ENCODE data around the gene C4orf17. TPM values are rescaled to one million over a fixed set of nuclear protein-coding genes. Genes with fewer than 3 reads are reported as not detected.

C4orf17 gene
- total RNA-seq (not detected), polyA plus RNA-seq (not detected)

- no peak for FAIRE-seq
- DNase-seq, result no peak
- ATAC-seq, result no peak
- no peak for TF ChIP-seq CTCF (IDR thresholded peaks at IDR 0.05)
- WGBS, 2 donors, result 73 to 76% methylated on average over 4 of the region's 4 CpGs
- no peak within 1 kb of the TSS for H3K27ac ChIP-seq
- H3K9me3 ChIP-seq, result no peaks in the 10 kb centered on the region
- H3K36me3 ChIP-seq, result no peaks in the 10 kb centered on the region
- intact Hi-C loops (cut with DNase I), result no loop called here
- H3K4me1 ChIP-seq, result no peaks in the 10 kb centered on the region
- H3K27me3 ChIP-seq, result no peaks in the 10 kb centered on the region
- H3K4me3 ChIP-seq, result no peak within 1 kb of the TSS
Observed at GRCh38 chr4:99510721-99511120, at the start of gene C4orf17. C4orf17 (plus strand) TSS chr4:99511021; CDS start chr4:99513082, 2,061 bp downstream.

DNA sequence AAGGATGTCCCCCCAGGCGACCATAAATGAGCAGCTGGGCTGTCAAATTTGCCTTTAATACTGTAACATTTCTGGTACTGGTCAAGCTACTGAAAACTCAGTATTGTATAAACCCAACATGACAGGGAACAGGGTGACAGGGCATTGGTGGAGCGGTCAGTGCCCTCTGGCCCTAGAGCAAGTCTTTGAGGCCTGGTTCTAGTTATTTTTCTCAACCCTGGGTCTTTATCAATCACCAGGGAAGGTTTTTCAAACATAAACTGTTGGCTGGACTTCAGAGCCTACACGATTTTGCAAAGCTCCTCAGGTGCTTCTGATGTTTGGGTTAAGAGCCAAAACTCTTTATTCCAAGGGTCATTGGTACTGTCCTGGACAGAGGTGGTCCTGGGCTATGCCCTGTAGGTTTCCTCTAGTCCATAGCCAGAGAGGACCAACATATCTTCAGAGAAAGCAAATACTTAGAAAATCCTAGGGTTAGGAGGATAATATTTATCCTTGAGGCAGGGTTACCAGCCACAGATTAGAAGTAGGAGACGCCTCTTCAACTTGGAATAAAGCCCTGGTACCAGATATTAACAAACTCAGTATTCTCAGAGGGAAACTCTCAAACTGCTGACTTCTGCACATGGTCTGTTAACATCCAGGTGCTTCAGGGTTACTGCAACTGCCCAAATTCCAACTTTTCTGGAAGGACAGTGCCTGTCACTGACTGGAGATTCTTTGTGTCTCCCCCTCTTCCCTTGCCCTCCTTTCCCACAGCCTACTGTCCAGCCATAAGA is 49.0 kb upstream of the C4orf17 start:
- no peaks in the 10 kb centered on the region for H3K36me3 ChIP-seq
- intact Hi-C loops (cut with DNase I), result no loop called here
- TF ChIP-seq CTCF (IDR thresholded peaks at IDR 0.05), result no peak
- H3K9me3 ChIP-seq, result no peaks in the 10 kb centered on the region
- DNase-seq (no peak), ATAC-seq (peak in 1 of 4 donors; percentile 15), FAIRE-seq (no peak)
- peaks cover 0 to 7% (median 0%) of the 10 kb centered on the region in 3 donors for H3K4me1 ChIP-seq
- no peak overlapping the region for H3K4me3 ChIP-seq
- 48 to 56% methylated on average over 4 of the region's 4 CpGs for WGBS, 2 donors
- no peaks in the 10 kb centered on the region for H3K27me3 ChIP-seq
- no peak overlapping the region for H3K27ac ChIP-seq

- no peaks in the 10 kb centered on the region for H3K9me3 ChIP-seq
- intact Hi-C loops (cut with DNase I), result no loop called here
- no peak overlapping the region for H3K4me3 ChIP-seq
- 27% methylated on average over 4 of the region's 4 CpGs for WGBS, 2 donors
- no peak overlapping the region for H3K27ac ChIP-seq
- TF ChIP-seq CTCF (IDR thresholded peaks at IDR 0.05), result peak; percentile 48 to 67 (median 58)
- DNase-seq (peak in 4 of 6 donors; percentile 33 to 66 (median 48)), ATAC-seq (peak; percentile 92 to 100 (median 98)), FAIRE-seq (peak; percentile 91)
- peaks cover 0 to 7% (median 0%) of the 10 kb centered on the region in 3 donors for H3K4me1 ChIP-seq
- H3K27me3 ChIP-seq, result no peaks in the 10 kb centered on the region
- H3K36me3 ChIP-seq, result no peaks in the 10 kb centered on the region
Observed at GRCh38 chr4:99462875-99463464, 47.9 kb upstream of the C4orf17 start.

DNA sequence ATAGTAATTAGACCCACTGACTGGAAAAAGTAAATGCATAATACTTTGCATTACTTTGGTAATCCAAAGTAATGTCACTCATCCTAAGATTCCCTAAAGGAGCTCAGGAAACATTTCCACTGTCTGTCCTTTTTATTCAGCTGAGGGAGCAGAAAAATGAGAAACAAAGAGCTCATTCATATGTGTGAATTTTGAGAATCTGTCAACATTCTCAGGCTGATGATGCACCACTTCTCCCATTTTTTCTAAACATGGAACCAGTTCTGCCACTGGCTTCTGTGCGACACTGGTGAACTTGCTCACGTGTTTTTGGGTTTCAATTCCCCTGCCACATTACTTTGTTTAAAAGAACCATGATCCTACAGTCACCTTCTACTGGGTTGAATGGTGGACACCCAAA is 47.3 kb upstream of the C4orf17 start:
- H3K4me1 ChIP-seq, result peaks cover 0 to 7% (median 0%) of the 10 kb centered on the region in 3 donors
- no peaks in the 10 kb centered on the region for H3K36me3 ChIP-seq
- ATAC-seq, result no peak
- DNase-seq, result no peak
- 72 to 73% methylated on average over 2 of the region's 2 CpGs for WGBS, 2 donors
- intact Hi-C loops (cut with DNase I), result no loop called here
- TF ChIP-seq CTCF (IDR thresholded peaks at IDR 0.05), result no peak
- no peaks in the 10 kb centered on the region for H3K9me3 ChIP-seq
- H3K27me3 ChIP-seq, result no peaks in the 10 kb centered on the region
- no peak overlapping the region for H3K27ac ChIP-seq
- H3K4me3 ChIP-seq, result no peak overlapping the region
- FAIRE-seq, result no peak

GRCh38 chr4:99467887-99468286 is 42.9 kb upstream of the C4orf17 start:
- ATAC-seq (no peak), FAIRE-seq (no peak)
- intact Hi-C loops (cut with DNase I), result no loop called here

More at GRCh38 chr4:99467887-99468286, 42.9 kb upstream of the C4orf17 start:
- H3K9me3 ChIP-seq, result no peaks in the 10 kb centered on the region
- H3K27ac ChIP-seq, result no peak overlapping the region
- no peaks in the 10 kb centered on the region for H3K36me3 ChIP-seq
- 64 to 67% methylated on average over 2 of the region's 2 CpGs for WGBS, 2 donors
- TF ChIP-seq CTCF (IDR thresholded peaks at IDR 0.05), result no peak
- DNase-seq, result no peak
- no peaks in the 10 kb centered on the region for H3K27me3 ChIP-seq
- H3K4me1 ChIP-seq, result no peaks in the 10 kb centered on the region
- no peak overlapping the region for H3K4me3 ChIP-seq

All from pancreas (tissue), 10 donors.